Kidney capillary endothelial cell (primary cell): ENCODE measurements around the gene FOXO3.

Experiments
- DNase-seq: peaks from one replicate; pipeline ENCODE4 v3.0.0-alpha.2; 2018; ENCODE audit warnings: low spot score

The FOXO3 gene

GRCh38 chr6:108714101-108714765, 153.5 kb downstream of the FOXO3 start:
- no peak for DNase-seq

- DNase-seq: no peak
These were observed 154.2 kb downstream of the FOXO3 start for GRCh38 chr6:108714766-108715414.

- no peak for DNase-seq
These were observed 155.1 kb downstream of the FOXO3 start for GRCh38 chr6:108715832-108716231.

GRCh38 chr6:108716801-108717791, 156.4 kb downstream of the FOXO3 start:
- no peak for DNase-seq

GRCh38 chr6:108719477-108719876, 158.8 kb downstream of the FOXO3 start:
- DNase-seq: no peak

GRCh38 chr6:108720827-108721226, 160.1 kb downstream of the FOXO3 start:
- no peak for DNase-seq

GRCh38 chr6:108721286-108721685, 160.6 kb downstream of the FOXO3 start:
- no peak for DNase-seq

- DNase-seq: no peak
These were observed 162.9 kb downstream of the FOXO3 start for GRCh38 chr6:108723594-108723993.

GRCh38 chr6:108726726-108727339, 166.1 kb downstream of the FOXO3 start:
- DNase-seq: no peak

GRCh38 chr6:108727966-108728730, 167.4 kb downstream of the FOXO3 start:
- DNase-seq: no peak

- no peak for DNase-seq
These were observed 168.1 kb downstream of the FOXO3 start for GRCh38 chr6:108728826-108729225.

GRCh38 chr6:108730635-108731515, 170.2 kb downstream of the FOXO3 start:
- DNase-seq: no peak

- no peak for DNase-seq
These were observed 171.6 kb downstream of the FOXO3 start for GRCh38 chr6:108732091-108732870.

- DNase-seq: no peak
These were observed 172.3 kb downstream of the FOXO3 start for GRCh38 chr6:108733051-108733450.

GRCh38 chr6:108733706-108734265, 173.1 kb downstream of the FOXO3 start:
- no peak for DNase-seq
